PC-3 (cell line): ENCODE data around the gene MTF1.

Source experiments
- EZH2 ChIP-seq: fragments of 300-600 bp; sonication (generic); IDR thresholded peaks from one replicate; pipeline ENCODE4 v1.6.1; 2017; ENCODE audit warnings: antibody characterized with exemption, mild to moderate bottlenecking, low read length; ENCODE audit not compliant: unreplicated experiment
- EZH2phosphoT487 ChIP-seq: fragments of 300-600 bp; sonication (generic); IDR thresholded peaks from 2 replicates; pipeline ENCODE4 v1.6.1; 2018; ENCODE audit warnings: mild to moderate bottlenecking, antibody characterized with exemption, low read length, borderline replicate concordance
- TF ChIP-seq, protein P1 (sequence below): fragments of 300-600 bp; sonication (generic); conservative IDR thresholded peaks from 2 replicates; pipeline ENCODE4 v1.5.1; 2017; ENCODE audit warnings: antibody characterized with exemption, low read depth, mild to moderate bottlenecking, low read length

- TF ChIP-seq, protein P1, sequence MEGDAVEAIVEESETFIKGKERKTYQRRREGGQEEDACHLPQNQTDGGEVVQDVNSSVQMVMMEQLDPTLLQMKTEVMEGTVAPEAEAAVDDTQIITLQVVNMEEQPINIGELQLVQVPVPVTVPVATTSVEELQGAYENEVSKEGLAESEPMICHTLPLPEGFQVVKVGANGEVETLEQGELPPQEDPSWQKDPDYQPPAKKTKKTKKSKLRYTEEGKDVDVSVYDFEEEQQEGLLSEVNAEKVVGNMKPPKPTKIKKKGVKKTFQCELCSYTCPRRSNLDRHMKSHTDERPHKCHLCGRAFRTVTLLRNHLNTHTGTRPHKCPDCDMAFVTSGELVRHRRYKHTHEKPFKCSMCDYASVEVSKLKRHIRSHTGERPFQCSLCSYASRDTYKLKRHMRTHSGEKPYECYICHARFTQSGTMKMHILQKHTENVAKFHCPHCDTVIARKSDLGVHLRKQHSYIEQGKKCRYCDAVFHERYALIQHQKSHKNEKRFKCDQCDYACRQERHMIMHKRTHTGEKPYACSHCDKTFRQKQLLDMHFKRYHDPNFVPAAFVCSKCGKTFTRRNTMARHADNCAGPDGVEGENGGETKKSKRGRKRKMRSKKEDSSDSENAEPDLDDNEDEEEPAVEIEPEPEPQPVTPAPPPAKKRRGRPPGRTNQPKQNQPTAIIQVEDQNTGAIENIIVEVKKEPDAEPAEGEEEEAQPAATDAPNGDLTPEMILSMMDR: no peak
- TF ChIP-seq EZH2 (no peak), EZH2phosphoT487 (no peak)
Observed at GRCh38 chr1:37814252-37814651, 45.1 kb downstream of the MTF1 start.
